Vagina (tissue), 2 donors: Measurements from ENCODE around the gene LIN37.

ENCODE experiments used
- POLR2A ChIP-seq, 2 donors: fragments of 450-650 bp; IDR thresholded peaks; one replicate each; pipeline ENCODE4 v1.6.1; 2017; ENCODE audit warnings: antibody characterized with exemption in 2 of 2, mild to moderate bottlenecking in 2 of 2, moderate library complexity in 2 of 2
- TF ChIP-seq, protein P1 (sequence below), 3 experiments: fragments of 450-650 bp in 2 of 3; fragments of 200-600 bp in 1 of 3; sonication (generic) in 1 of 3; IDR thresholded peaks; one replicate each; pipeline ENCODE4 v1.5.1; 2017 to 2019; ENCODE audit warnings: antibody characterized with exemption in 3 of 3, mild to moderate bottlenecking in 2 of 3, moderate library complexity in 2 of 3

DNA sequence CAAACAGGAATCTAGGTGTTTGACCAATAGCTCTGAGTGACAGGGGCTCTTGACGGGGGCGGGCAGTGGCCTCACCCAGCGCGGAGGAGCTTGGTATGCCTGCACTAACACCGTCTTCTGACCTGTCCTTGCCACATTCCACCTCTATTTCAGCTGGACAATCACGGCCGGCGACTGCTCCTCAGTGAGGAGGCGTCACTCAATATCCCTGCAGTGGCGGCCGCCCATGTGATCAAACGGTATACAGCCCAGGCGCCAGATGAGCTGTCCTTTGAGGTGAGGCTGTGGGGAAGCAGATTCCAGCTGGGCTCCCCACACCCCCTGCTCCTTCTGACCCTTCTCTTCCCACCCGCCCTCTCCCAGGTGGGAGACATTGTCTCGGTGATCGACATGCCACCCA lies 31.7 kb downstream of the LIN37 start:
- TF ChIP-seq, protein P1, sequence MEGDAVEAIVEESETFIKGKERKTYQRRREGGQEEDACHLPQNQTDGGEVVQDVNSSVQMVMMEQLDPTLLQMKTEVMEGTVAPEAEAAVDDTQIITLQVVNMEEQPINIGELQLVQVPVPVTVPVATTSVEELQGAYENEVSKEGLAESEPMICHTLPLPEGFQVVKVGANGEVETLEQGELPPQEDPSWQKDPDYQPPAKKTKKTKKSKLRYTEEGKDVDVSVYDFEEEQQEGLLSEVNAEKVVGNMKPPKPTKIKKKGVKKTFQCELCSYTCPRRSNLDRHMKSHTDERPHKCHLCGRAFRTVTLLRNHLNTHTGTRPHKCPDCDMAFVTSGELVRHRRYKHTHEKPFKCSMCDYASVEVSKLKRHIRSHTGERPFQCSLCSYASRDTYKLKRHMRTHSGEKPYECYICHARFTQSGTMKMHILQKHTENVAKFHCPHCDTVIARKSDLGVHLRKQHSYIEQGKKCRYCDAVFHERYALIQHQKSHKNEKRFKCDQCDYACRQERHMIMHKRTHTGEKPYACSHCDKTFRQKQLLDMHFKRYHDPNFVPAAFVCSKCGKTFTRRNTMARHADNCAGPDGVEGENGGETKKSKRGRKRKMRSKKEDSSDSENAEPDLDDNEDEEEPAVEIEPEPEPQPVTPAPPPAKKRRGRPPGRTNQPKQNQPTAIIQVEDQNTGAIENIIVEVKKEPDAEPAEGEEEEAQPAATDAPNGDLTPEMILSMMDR (IDR thresholded peaks at IDR 0.05), result no peak
- TF ChIP-seq POLR2A (IDR thresholded peaks at IDR 0.05), result no peak
